CD4-positive, alpha-beta T cell treated with Interleukin-15 for 1 hour (primary cell): ENCODE data around the gene TMEM238.
"Not testable (repeated sequence)": the region's sequence is repeated elsewhere in the genome, so short reads cannot be mapped to it uniquely, and the experiment has no call there.

ENCODE experiments used
- DNase-seq: peaks from one replicate; pipeline ENCODE4 v3.0.0-alpha.2; 2020

The TMEM238 gene, protein sequence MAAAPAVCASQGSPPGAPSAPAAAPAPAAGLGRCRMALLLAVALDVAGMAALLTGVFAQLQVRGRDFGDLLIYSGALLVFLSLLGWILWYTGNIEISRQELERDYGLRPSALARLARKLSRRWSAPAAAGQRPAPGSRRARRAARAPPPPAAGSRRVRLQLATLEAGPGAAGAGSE

DNA sequence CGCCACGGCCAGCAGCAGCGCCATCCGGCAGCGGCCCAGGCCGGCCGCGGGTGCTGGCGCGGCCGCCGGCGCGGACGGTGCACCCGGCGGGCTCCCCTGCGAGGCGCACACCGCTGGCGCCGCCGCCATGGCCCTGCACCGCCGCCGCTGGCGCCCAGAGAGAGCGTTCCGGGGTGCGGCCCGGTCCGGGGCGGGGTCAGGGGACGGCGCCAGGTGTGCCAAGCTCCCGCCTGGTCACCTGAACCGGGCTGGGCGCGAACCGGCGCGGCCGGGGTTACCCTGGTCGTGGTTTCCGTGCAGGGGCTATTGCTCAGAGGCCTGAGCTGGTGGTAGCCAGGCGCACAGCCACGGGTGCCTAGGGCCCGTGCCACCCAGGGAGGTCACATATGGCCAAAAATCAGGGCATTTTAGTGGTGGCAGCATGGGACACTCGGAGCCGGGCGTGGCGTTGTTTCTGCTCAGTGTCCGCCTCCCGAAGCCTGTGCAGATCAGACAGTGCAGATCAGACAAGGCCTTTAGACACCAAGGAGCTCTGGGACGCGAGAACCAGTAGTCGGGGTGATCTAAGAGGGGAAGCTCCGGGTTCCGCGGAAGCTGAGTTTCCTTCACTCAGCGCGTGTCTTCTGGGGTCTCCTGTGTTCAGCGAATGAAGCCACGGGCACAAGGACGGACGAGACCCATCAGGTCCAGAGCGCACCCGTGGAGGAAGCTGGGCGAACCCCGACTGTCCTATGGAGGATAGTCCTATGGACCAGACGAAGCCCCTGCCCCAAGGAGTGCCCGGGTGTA lies at the start of gene TMEM238:
Gene TMEM238 (minus strand): TSS at position 162 of the 789 bp plus-strand sequence. CDS start 33 bp downstream, at position 129.
- no peak for DNase-seq

GRCh38 chr19:55433292-55433691 lies 49.2 kb upstream of the TMEM238 start:
- DNase-seq, result no peak

DNA sequence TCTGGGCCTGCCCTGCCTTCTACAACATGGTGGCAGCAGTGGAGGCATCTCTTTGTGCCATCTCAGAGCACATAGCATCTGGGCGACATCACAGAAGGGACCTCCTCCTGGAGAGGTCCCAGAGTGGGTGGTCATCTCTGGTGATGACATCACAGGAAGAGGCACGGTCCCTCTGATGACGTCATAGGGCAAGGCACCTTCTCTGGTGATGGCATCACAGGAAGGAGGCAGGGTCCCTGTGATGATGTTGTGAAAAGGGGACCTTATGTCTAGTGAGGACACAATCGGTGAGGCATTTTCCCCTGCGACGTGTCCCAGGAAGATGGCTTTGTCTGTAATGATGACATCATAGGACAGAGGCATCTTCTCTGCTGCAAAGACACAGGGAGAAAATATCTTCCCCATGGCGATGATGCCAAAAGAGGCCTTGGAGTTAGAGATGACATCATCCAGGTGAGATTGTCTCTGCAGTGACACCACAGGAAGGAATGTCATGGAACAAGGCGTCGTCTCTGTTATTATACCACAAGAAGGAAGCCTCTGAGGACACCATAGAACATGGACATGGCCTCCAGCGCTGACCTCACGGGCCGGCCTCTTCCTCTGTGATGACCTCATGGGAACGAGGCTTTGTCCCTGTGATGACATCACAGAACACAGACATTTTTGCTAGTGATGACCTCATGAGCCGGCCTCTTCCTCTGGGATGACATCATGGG lies 48.3 kb upstream of the TMEM238 start:
- DNase-seq, result no peak

- DNase-seq, result no peak
Observed at GRCh38 chr19:55431183-55431582, 47.1 kb upstream of the TMEM238 start.

GRCh38 chr19:55426042-55426441 lies 42.0 kb upstream of the TMEM238 start:
- no peak for DNase-seq

GRCh38 chr19:55424518-55424917 lies 40.4 kb upstream of the TMEM238 start:
- no peak for DNase-seq

DNA sequence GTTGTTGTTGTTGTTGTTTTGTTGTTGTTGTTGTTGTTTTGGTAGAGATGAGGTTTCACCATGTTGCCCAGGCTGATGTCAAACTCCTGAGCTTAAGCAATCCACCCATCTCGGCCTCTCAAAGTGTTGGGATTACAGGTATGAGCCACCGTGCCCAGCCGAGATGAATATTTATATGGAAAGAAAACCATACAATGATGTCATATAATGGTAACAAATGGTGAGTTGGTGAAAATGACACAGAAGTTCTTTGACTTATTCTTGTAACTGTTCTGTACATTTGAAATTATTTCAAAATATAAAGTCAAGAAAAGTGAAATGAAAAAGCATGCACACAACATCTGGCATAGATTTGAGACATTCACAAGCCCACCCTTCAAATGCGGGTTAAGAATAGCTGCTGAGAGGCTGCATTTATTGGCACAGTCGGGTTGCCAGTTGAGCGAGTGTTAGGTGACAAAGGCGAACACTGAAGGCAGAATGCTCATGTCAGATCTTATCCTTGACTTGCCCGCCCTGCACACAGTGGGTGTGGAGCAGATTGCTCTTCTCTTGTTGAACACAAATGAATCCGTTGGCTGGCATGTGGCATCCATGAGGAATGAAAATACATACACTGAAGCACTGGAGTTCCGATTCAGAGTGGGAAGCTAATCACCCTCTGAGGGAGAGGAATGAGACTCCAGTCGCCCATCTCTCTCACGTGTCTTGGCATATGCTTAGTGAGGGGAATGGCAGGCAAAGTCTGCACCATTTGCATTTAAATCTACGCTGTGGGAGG lies 39.3 kb upstream of the TMEM238 start:
- no peak for DNase-seq

GRCh38 chr19:55421281-55421680 lies 37.2 kb upstream of the TMEM238 start:
- peak; percentile 30 for DNase-seq

DNA sequence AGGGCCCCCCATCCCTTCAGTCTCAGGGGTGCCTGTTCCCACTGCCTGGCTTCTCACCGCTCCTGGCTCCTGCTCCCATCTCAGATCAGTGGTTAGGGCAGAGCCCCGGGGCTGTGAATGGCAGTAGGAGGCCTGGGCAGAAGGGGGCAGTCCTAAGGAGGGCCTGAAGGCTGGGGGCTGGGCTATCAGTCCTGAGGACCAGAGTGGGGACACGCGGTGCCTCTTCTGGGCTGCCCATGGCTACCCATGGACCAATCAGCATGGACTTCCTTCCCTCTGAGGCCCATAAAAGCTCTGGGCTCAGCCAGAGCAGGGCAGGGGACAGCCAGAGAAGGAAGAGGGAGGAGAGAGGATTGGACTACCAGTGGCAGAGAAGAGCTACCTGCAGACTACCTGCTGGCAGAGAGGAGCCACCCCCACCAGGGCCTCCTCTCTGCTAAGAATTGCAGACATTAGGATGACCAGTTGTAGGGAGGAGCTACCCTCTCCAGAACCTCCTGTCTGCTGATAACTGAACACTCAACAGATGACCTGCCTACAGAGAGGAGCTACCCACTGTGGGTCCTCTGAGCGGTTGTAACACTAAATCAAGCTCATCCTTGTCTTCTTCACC lies 35.6 kb upstream of the TMEM238 start:
- no peak for DNase-seq

- no peak for DNase-seq
Observed at GRCh38 chr19:55419103-55419502, 35.0 kb upstream of the TMEM238 start.

DNA sequence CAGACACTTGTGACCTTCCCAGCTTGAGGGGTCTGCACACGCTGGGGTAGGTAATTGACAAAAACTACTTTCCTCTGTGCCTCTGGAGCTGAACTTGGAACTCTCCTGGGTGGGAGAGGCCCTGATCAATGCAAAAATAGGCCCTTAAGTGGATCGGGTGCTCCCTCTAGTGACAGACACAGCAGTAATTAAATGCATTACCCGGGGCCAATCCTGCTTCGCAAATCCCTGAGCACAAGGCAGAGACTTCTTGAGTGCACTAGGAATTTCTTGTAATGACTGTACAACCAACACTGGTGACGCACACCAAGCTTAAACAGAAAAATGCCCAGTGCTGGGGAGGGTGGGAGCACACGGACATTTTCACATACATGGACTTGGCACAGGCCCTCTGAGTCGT lies 34.1 kb upstream of the TMEM238 start:
- peak; percentile 51 for DNase-seq

- DNase-seq, result no peak
Observed at GRCh38 chr19:55410168-55410567, 26.1 kb upstream of the TMEM238 start.

DNA sequence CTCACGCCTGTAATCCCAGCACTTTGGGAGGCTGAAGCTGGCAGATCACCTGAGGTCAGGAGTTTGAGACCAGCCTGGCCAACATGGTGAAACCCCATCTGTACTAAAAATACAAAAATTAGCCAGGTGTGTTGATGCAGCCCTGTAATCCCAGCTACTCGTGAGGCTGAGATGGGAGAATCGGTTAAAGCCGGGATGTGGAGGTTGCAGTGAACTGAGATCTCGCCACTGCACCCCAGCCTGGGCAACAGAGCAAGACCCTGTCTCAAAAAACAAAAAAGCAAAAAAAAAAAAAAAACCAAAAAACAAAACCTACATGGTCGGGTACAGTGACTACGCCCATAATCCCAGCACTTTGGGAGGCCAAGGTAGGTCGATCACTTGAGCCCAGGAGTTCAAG lies 25.1 kb upstream of the TMEM238 start:
- not testable (repeated sequence) for DNase-seq

DNA sequence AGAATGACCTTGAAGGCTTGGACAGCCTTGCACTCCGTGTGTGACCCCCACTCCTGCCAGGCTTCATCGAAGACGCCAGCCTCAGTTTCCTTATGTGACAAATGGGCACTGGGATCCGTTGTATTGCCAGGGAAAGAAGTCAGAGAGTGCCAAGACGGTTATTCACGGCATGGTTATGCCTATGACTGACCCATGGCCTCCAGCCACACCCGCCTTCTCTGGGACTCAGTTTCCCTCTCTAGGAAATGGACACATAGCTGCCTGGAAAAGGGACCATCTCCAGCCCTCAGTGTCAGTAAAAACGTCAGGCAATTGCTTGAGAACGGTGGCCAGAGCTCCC lies 24.4 kb upstream of the TMEM238 start:
- no peak for DNase-seq

GRCh38 chr19:55407800-55408532 lies 23.9 kb upstream of the TMEM238 start:
- DNase-seq, result peak; percentile 99

DNA sequence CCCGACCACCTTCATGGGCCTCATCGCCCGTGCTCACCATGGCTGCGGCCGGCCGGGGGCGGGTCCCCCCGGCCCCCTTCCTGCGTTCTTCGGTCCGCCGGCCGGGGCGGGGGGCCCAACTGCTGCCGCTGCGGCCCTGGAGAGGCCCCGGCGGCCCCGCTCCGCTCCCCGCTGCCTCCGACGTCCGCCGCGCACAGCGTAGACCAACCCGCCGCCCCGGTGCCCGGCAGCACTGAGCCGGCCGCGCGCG lies 23.4 kb upstream of the TMEM238 start, which contains the start of gene UBE2S:
Gene UBE2S (minus strand): TSS at position 239 of the 250 bp plus-strand sequence. CDS start 199 bp downstream, at position 40.
- not testable (repeated sequence) for DNase-seq

DNA sequence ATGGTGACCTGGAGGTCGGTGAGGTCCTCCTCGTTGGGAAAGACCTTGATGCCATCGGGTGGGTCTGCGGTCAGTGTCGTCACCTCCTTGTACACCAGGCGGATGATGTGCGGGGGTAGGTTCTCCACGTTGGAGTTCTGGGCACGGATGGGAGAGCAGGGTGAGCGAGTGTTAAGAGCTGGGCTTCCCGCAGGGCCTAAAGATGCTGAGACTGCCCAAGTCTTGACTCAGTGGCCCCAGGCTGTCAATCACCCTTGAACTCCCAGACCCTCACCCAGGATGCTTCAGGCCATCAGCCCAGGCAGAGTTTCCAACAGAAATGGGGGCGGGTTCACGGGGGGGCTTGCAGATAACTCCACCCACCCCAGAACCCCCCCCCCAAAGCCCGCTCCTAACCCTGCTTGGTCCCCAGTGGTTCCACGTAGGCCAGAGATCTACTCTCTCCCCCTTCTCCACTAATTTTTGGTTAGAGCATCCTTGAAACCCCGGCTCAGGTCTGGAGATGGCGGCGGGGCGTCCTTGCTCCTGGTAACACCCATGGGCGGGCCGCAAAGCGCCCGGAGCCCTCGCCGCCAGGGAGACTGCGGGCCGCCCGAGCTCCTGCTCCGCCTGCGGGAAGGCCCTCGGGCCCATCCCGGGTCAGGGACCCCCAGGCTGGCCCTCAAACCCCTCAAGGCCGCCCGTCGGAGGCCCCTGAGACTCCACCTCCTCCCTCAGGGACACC lies 22.9 kb upstream of the TMEM238 start:
- DNase-seq, result no peak

GRCh38 chr19:55406091-55406825 lies 22.2 kb upstream of the TMEM238 start:
- DNase-seq, result no peak

DNA sequence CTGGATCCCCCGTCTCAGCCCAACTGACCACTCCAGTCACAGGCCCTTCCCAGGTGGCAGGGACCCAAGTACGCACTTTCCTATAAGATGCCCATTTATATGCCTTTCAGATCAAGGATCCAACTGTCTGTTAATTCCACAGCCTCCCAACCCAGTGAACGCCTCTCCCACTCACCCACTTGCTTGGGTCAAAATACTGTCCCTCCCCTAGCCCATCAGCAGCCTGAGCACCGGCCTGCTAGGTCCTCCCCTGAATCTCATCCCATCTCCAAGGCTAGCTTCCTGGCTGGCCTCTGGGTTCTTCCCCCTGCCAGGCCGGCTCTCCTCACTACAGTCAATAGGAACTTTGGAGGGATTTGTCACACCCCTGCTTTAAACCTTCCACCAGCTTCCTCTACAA lies 21.5 kb upstream of the TMEM238 start:
- DNase-seq, result no peak

- no peak for DNase-seq
Observed at GRCh38 chr19:55402509-55402908, 18.4 kb upstream of the TMEM238 start.

- not testable (repeated sequence) for DNase-seq
Observed at GRCh38 chr19:55401390-55401789, 17.3 kb upstream of the TMEM238 start.
